Measurements from ENCODE around the gene ZNF433. TPM values are rescaled to one million over a fixed set of nuclear protein-coding genes. Genes with fewer than 3 reads are reported as not detected.
"Not testable (repeated sequence)": the region's sequence is repeated elsewhere in the genome, so short reads cannot be mapped to it uniquely, and the experiment has no call there.

ZNF433 gene
- total RNA-seq, result 1 to 10 TPM; 5.1 to 5.5 TPM
- 1 to 10 TPM; 4.4 to 5.8 TPM for polyA plus RNA-seq
- long read RNA-seq, donor 1, partial matches to known transcripts, result 0 of 7 reads
- long read RNA-seq, donor 1, other reads (novel, unspliced or antisense), result 0 of 7 reads
- long read RNA-seq, donor 2, partial matches to known transcripts, result 0 of 2 reads
- long read RNA-seq, donor 2, other reads (novel, unspliced or antisense), result 1 of 2 reads

- Histone ChIP-seq H3K4me1 (ENCODE audit: control insufficient read depth in 1 of 2, insufficient read depth in 2 of 2, low read length in 2 of 2) (no peaks in the 10 kb centered on the region), H3K4me3 (ENCODE audit: low read length in 2 of 2) (peak within 1 kb of the TSS; percentile 50 to 82), H3K27ac (ENCODE audit: low read depth in 1 of 2, low read length in 2 of 2) (peak within 1 kb of the TSS; percentile 7 to 83), H3K9me3 (ENCODE audit: control insufficient read depth, low read length) (no peaks in the 10 kb centered on the region), H3K36me3 (ENCODE audit: control insufficient read depth in 1 of 2, insufficient read depth in 2 of 2, low read length in 1 of 2) (no peaks in the 10 kb centered on the region), H3K27me3 (ENCODE audit: control insufficient read depth in 1 of 2, insufficient read depth in 2 of 2, low read length in 1 of 2) (no peaks in the 10 kb centered on the region)
- peak; percentile 100 for ATAC-seq (ENCODE audit: low FRiP score)
- peak; percentile 96 to 98 for DNase-seq
- intact Hi-C loops (cut with DNase I), result no loop called here
- 0 to 1% methylated on average over 65 to 68 of the region's 68 CpGs for WGBS, 2 donors
These were observed at the start of gene ZNF433 for GRCh38 chr19:12035220-12036172. TSS of gene ZNF433 (minus strand) at chr19:12035679. CDS start at chr19:12035539, 140 bp downstream.

- H3K9me3 ChIP-seq (ENCODE audit: control insufficient read depth, low read length), result peaks cover 11% of the 10 kb centered on the region
- WGBS, 2 donors, result 96 to 98% methylated on average over 6 of the region's 6 CpGs
- H3K27me3 ChIP-seq (ENCODE audit: control insufficient read depth in 1 of 2, insufficient read depth in 2 of 2, low read length in 1 of 2); ATAC-seq (ENCODE audit: low FRiP score); H3K4me1 ChIP-seq (ENCODE audit: control insufficient read depth in 1 of 2, insufficient read depth in 2 of 2, low read length in 2 of 2); H3K27ac ChIP-seq (ENCODE audit: low read depth in 1 of 2, low read length in 2 of 2); H3K36me3 ChIP-seq (ENCODE audit: control insufficient read depth in 1 of 2, insufficient read depth in 2 of 2, low read length in 1 of 2); DNase-seq; intact Hi-C loops (cut with DNase I); H3K4me3 ChIP-seq (ENCODE audit: low read length in 2 of 2): not testable (repeated sequence)
These were observed 47.9 kb upstream of the ZNF433 start for GRCh38 chr19:12083336-12083735.

GRCh38 chr19:12077375-12077774 lies 41.9 kb upstream of the ZNF433 start:
- H3K27me3 ChIP-seq (ENCODE audit: control insufficient read depth in 1 of 2, insufficient read depth in 2 of 2, low read length in 1 of 2), result no peaks in the 10 kb centered on the region
- ATAC-seq (ENCODE audit: low FRiP score), result no peak
- no peak for DNase-seq
- H3K36me3 ChIP-seq (ENCODE audit: control insufficient read depth in 1 of 2, insufficient read depth in 2 of 2, low read length in 1 of 2), result peaks cover 21 to 32% of the 10 kb centered on the region in 2 donors
- 79 to 100% methylated on average over 3 of the region's 3 CpGs for WGBS, 2 donors
- peaks cover 31% of the 10 kb centered on the region for H3K9me3 ChIP-seq (ENCODE audit: control insufficient read depth, low read length)
- H3K4me1 ChIP-seq (ENCODE audit: control insufficient read depth in 1 of 2, insufficient read depth in 2 of 2, low read length in 2 of 2), result no peaks in the 10 kb centered on the region
- intact Hi-C loops (cut with DNase I), result no loop called here
- no peak overlapping the region for H3K27ac ChIP-seq (ENCODE audit: low read depth in 1 of 2, low read length in 2 of 2)
- H3K4me3 ChIP-seq (ENCODE audit: low read length in 2 of 2), result no peak overlapping the region

GRCh38 chr19:12076331-12076730 lies 40.9 kb upstream of the ZNF433 start:
- Histone ChIP-seq H3K4me3 (ENCODE audit: low read length in 2 of 2) (peak overlapping the region in 1 of 2 donors; percentile 3), H3K36me3 (ENCODE audit: control insufficient read depth in 1 of 2, insufficient read depth in 2 of 2, low read length in 1 of 2) (peaks cover 21 to 32% of the 10 kb centered on the region in 2 donors), H3K9me3 (ENCODE audit: control insufficient read depth, low read length) (peaks cover 32% of the 10 kb centered on the region)
- H3K27me3 ChIP-seq (ENCODE audit: control insufficient read depth in 1 of 2, insufficient read depth in 2 of 2, low read length in 1 of 2); ATAC-seq (ENCODE audit: low FRiP score); H3K27ac ChIP-seq (ENCODE audit: low read depth in 1 of 2, low read length in 2 of 2); DNase-seq; H3K4me1 ChIP-seq (ENCODE audit: control insufficient read depth in 1 of 2, insufficient read depth in 2 of 2, low read length in 2 of 2); intact Hi-C loops (cut with DNase I): not testable (repeated sequence)
- WGBS, 2 donors, result 96 to 98% methylated on average over 3 of the region's 3 CpGs

- H3K27me3 ChIP-seq (ENCODE audit: control insufficient read depth in 1 of 2, insufficient read depth in 2 of 2, low read length in 1 of 2), result no peaks in the 10 kb centered on the region
- no peak for DNase-seq
- no peak for ATAC-seq (ENCODE audit: low FRiP score)
- H3K4me1 ChIP-seq (ENCODE audit: control insufficient read depth in 1 of 2, insufficient read depth in 2 of 2, low read length in 2 of 2), result no peaks in the 10 kb centered on the region
- H3K27ac ChIP-seq (ENCODE audit: low read depth in 1 of 2, low read length in 2 of 2), result no peak overlapping the region
- 89% methylated on average over 3 of the region's 3 CpGs for WGBS, 2 donors
- peaks cover 20 to 32% of the 10 kb centered on the region in 2 donors for H3K36me3 ChIP-seq (ENCODE audit: control insufficient read depth in 1 of 2, insufficient read depth in 2 of 2, low read length in 1 of 2)
- peaks cover 30% of the 10 kb centered on the region for H3K9me3 ChIP-seq (ENCODE audit: control insufficient read depth, low read length)
- H3K4me3 ChIP-seq (ENCODE audit: low read length in 2 of 2), result peak overlapping the region in 1 of 2 donors; percentile 48
- intact Hi-C loops (cut with DNase I), result no loop called here
These were observed 40.2 kb upstream of the ZNF433 start for GRCh38 chr19:12075538-12076139.

GRCh38 chr19:12064590-12065538 lies 29.4 kb upstream of the ZNF433 start, which contains the start of gene ZNF844:
TSS of gene ZNF844 (plus strand) at chr19:12064731. CDS start at chr19:12064874, 143 bp downstream.
- Histone ChIP-seq H3K27ac (ENCODE audit: low read depth in 1 of 2, low read length in 2 of 2) (peak within 1 kb of the TSS; percentile 58 to 87), H3K36me3 (ENCODE audit: control insufficient read depth in 1 of 2, insufficient read depth in 2 of 2, low read length in 1 of 2) (no peaks in the 10 kb centered on the region), H3K4me3 (ENCODE audit: low read length in 2 of 2) (peak within 1 kb of the TSS; percentile 87 to 89), H3K9me3 (ENCODE audit: control insufficient read depth, low read length) (peaks cover 5% of the 10 kb centered on the region), H3K4me1 (ENCODE audit: control insufficient read depth in 1 of 2, insufficient read depth in 2 of 2, low read length in 2 of 2) (no peaks in the 10 kb centered on the region), H3K27me3 (ENCODE audit: control insufficient read depth in 1 of 2, insufficient read depth in 2 of 2, low read length in 1 of 2) (no peaks in the 10 kb centered on the region)
- WGBS, 2 donors, result 1 to 2% methylated on average over 62 to 66 of the region's 66 CpGs
- DNase-seq, result peak; percentile 98
- peak; percentile 99 for ATAC-seq (ENCODE audit: low FRiP score)
- intact Hi-C loops (cut with DNase I), result no loop called here

GRCh38 chr19:12055784-12056183 lies 20.3 kb upstream of the ZNF433 start:
- Histone ChIP-seq H3K9me3 (ENCODE audit: control insufficient read depth, low read length) (no peaks in the 10 kb centered on the region), H3K27me3 (ENCODE audit: control insufficient read depth in 1 of 2, insufficient read depth in 2 of 2, low read length in 1 of 2) (no peaks in the 10 kb centered on the region), H3K4me3 (ENCODE audit: low read length in 2 of 2) (no peak overlapping the region), H3K36me3 (ENCODE audit: control insufficient read depth in 1 of 2, insufficient read depth in 2 of 2, low read length in 1 of 2) (no peaks in the 10 kb centered on the region), H3K27ac (ENCODE audit: low read depth in 1 of 2, low read length in 2 of 2) (no peak overlapping the region), H3K4me1 (ENCODE audit: control insufficient read depth in 1 of 2, insufficient read depth in 2 of 2, low read length in 2 of 2) (no peaks in the 10 kb centered on the region)
- 80 to 84% methylated on average over 5 of the region's 5 CpGs for WGBS, 2 donors
- ATAC-seq (ENCODE audit: low FRiP score), result no peak
- DNase-seq, result no peak
- intact Hi-C loops (cut with DNase I), result loop anchor here in 1 of 2 donors (10.0 kb wide), 1 partner anchor 171 kb away; the partner anchor contains the start of gene ZNF69

All from aorta (tissue), 5 donors.